SU-DHL-6 (cell line): Measurements from ENCODE around the gene CPNE5.

Experiments
- EZH2phosphoT487 ChIP-seq: fragments of 200-600 bp; sonication (generic), shearing (Covaris generic); conservative IDR thresholded peaks from 2 replicates; pipeline ENCODE4 v1.6.1; 2018; ENCODE audit warnings: mild to moderate bottlenecking, antibody characterized with exemption, low read length, moderate library complexity, mixed read lengths
- TF ChIP-seq, protein P1 (sequence below): fragments of 200-600 bp; sonication (generic); IDR thresholded peaks from one replicate; pipeline ENCODE4 v1.5.1; 2017; ENCODE audit warnings: antibody characterized with exemption, mild to moderate bottlenecking, low read length, moderate library complexity; ENCODE audit not compliant: insufficient read depth, poor library complexity, severe bottlenecking

DNA sequence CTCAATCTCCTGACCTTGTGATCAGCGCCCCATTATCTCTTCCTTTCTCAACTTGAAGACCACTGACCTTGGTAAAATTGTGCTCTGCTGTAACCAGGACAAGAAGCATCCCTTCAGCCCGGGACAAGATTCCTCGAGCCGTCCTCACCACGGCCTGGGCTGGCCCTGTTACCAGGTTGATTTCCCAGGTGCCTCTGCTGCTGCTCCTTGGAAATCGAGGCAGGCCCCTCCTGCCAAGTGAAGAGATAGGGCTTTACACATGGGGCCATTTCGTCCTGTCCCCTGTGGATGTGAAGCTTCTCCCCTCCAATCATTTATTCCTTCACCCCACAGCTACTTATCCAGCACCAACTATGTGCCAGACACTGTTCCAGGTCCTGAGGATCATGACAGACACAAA is 120.1 kb downstream of the CPNE5 start:
- TF ChIP-seq, protein P1, sequence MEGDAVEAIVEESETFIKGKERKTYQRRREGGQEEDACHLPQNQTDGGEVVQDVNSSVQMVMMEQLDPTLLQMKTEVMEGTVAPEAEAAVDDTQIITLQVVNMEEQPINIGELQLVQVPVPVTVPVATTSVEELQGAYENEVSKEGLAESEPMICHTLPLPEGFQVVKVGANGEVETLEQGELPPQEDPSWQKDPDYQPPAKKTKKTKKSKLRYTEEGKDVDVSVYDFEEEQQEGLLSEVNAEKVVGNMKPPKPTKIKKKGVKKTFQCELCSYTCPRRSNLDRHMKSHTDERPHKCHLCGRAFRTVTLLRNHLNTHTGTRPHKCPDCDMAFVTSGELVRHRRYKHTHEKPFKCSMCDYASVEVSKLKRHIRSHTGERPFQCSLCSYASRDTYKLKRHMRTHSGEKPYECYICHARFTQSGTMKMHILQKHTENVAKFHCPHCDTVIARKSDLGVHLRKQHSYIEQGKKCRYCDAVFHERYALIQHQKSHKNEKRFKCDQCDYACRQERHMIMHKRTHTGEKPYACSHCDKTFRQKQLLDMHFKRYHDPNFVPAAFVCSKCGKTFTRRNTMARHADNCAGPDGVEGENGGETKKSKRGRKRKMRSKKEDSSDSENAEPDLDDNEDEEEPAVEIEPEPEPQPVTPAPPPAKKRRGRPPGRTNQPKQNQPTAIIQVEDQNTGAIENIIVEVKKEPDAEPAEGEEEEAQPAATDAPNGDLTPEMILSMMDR = no peak
- no peak for TF ChIP-seq EZH2phosphoT487
